GM11168 (cell line): ENCODE results near the gene NGF.
"Not testable (repeated sequence)": the region's sequence is repeated elsewhere in the genome, so short reads cannot be mapped to it uniquely, and the experiment has no call there.

ENCODE experiments used
- in situ Hi-C: fragments of 300-500 bp; cut with MboI; formaldehyde crosslinking; loops from one replicate; pipeline ENCODE4 v1.12.0; 2022; ENCODE audit warnings: low sequenced_read_pairs; ENCODE audit not compliant: unreplicated experiment

The NGF gene

DNA sequence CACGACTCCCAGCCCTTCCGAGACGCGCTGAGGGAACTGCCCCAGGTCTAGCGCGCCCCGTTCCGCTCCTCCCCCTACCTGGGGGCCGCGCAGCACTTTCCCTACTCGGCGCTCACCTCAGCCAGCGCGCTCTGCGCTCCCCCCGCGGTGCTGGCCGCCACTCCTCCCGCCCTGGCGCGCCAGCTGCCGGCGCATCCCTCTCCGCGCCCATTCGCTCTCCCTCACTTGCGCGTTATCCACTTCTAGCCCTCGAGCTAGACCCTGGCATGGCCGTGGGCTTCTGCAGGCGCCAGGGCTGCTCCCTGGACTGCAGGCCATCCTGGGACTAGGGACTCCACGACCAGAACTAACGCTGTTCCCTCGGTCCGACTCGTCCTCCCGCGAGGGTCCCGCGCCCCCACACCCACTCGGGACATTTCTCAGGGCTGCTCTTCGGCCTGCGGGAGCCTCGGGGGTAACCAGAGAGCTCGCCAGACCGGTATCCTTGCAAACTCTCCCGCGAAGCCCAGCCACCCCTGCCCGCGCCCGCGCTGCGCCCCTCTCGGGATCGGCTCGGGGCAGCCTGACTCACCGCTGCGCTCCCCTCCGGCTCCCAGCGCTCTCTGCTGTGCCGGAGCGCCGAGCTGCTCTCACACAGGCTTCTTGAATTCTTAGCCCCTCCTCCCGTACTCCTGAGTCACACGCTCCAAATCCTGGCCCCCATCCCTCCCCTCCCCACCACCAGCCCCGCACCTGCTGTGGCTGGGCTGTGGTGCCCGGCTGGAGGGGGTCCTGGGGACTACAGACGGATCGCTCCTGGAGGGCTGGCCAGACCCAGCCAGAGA lies at the start of gene NGF:
NGF (minus strand) TSS at position 617 of the 824 bp plus-strand sequence. CDS start 51,454 bp downstream, outside the sequence.
- in situ Hi-C loops: no loop called here

DNA sequence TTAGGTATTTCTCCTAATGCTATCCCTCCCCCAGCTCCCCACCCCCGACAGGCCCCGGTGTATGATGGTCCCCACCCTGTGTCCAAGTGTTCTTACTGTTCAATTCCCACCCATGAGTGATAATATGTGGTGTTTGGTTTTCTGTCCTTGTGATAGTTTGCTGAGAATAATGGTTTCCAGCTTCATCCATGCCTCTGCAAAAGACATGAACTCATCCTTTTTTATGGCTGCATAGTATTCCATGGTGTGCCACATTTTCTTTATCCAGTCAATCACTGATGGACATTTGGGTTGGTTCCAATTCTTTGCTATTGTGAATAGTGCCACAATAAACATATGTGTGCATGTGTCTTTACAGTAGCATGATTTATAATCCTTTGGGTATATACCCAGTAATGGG lies 45.4 kb upstream of the NGF start:
- in situ Hi-C loops: not testable (repeated sequence)

DNA sequence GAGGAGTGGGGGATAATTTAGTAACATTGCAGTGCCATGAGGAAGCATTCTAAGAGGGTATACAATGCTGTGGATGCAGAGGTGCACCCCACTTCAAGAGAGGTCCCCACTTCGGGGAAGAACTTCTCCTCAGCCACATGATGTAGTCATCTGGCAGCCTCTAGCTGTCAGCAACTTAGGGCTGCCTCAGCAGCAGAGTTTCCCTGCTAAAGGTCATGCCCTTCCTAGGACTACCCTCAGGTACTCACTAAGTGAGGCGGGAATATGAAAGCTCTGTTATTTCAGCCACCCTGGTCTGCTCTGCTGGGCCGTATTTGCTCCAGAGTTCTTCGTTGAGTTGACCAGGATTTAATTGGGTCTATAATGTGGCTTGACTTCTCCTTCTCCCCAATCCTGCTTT lies 41.9 kb upstream of the NGF start:
- in situ Hi-C loops: no loop called here

DNA sequence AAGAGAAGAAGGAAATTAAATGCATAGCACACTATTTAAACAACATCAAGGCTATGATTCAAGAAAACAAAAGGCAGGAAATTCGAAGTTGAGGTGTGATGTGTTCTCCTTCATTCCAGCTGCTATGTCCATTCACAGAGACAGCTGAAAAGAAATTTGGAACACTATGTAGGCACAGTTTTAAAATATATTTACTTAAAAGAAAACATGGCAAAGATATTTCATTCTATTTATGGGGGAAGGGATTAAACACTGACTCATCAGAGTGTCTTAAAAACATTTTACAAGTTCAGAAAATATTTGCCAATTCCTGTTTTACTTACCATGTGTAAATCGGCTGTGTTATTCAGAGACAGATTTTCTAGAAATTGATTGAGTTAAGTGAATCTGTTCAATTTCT lies 39.4 kb upstream of the NGF start:
- in situ Hi-C loops: no loop called here

DNA sequence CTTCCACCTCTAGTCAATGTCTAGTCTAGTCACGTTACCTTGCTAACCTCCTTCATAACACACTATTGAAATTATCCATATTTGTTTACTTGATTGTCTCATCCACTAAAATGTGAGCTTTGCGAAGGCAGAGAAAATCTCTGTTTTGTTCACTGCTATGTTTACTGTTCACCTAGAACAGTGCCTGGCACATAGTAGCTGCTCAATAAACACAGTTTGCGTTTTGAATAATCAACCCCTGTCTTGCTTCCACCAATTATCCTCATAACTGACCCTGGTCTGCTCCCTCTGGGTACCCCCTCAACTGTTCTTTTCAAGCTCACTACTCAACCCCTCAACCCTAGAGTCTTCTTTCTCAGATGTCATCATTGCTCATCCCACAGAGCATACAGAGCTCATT lies 36.5 kb upstream of the NGF start:
- in situ Hi-C loops: no loop called here

DNA sequence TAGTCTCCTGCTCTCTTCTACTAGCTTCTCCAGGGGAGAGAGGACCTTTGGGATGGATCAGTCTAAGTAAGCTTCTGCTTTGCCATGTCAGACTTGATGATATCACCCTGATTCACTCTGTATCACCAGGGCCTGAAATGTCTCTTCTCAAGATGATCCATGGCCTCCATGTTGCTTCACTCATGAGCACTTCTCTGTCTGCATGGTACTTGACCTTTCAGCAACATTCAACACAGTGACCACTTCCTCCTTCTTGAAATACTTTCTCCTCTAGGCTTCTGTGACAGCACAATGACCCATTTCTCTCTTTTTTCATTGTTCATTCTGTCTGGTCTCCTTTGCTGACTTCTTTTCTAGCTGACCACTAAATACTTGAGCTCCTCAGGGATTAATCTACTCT lies 35.3 kb upstream of the NGF start:
- in situ Hi-C loops: no loop called here

DNA sequence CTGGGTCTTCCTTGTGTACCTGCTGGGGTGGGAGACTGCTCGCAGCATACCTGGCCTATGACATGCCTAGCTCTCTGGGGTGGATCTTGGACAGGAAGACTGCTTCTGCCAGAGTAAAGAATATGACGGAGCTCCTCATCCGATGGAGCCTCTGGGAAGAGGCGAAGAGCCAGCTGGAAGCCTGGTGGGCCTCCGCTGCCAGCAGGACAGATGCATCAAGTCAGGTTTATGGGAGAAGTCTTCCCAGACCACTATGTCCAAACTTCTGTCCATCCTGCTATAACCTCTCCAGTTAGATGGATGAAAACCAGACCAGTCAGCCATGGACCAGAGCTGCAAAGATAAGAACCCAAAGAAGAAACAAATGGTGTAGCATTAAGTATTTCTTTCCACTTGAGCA lies 27.7 kb upstream of the NGF start:
- in situ Hi-C loops: no loop called here

DNA sequence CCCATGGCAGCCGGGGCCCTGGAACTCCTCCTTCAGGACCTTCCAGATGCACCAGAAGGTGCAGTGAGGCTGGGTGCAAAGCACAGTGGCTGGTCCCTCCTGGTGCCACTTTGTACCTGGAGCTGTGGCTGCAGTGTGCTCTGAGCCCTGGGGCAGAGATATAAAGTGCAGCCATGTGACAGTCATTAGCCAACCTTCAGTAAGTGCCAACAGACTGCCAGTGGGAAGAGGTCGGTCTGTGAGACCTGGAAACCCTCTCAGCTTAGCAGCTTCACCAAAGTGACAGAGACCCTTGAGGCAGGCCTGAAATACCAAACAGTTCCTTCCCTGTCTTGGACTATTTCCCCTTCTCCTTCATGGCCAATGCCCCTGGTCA lies 26.7 kb upstream of the NGF start:
- in situ Hi-C loops: no loop called here

DNA sequence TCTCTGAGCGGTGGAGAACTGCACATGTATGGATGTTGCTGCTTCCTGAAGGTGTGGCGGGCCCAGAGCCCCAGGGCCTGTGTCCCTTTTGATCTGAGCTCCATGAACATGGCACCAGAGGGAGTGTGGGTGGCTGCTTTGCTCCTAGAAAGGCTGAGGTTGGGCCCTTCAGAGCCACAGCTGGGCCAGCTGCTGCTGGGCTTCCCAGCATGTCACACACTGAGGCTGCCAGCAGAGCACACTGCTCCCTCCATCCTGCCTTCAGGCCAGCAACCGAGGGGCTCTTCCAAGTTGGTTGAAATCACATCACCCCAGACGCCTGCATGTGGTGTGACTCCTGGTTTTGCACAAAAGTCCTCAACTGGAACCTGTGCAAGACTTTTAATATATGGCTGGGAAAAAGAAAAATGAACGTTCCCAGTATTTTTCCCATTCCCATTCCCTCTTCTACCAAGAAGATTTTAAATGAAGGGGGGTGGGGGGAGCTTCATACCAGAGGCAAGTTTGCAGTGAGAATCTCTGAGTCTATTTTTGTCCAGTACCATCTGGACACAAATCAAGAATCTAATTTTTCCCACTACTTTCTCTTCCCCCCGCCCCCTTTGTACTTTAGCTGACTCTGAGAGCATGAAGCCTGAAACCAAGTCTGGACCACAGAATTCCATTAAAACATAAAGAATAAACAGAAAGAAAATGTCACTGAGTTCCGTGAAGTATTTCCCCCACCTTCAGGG lies 26.2 kb upstream of the NGF start:
- in situ Hi-C loops: no loop called here

DNA sequence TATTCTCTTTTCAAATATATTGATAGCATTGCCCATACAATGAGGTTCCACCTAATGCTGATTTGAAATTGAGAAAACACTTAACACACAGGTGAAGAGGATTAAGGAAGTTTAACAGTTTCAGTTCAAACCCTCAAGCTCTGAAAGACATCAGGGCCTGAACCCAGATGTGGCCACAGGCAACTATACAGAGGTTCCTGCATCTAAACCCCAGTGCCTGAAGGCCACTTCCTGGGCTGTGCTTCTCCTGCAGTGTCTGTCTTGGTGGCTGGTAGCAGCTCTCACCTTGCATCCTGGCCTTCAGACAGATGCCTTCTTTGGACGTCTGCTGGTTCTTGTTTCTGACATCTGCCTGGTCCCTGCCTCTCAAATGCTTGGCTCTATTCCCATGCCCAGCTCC lies 25.1 kb upstream of the NGF start:
- in situ Hi-C loops: no loop called here

DNA sequence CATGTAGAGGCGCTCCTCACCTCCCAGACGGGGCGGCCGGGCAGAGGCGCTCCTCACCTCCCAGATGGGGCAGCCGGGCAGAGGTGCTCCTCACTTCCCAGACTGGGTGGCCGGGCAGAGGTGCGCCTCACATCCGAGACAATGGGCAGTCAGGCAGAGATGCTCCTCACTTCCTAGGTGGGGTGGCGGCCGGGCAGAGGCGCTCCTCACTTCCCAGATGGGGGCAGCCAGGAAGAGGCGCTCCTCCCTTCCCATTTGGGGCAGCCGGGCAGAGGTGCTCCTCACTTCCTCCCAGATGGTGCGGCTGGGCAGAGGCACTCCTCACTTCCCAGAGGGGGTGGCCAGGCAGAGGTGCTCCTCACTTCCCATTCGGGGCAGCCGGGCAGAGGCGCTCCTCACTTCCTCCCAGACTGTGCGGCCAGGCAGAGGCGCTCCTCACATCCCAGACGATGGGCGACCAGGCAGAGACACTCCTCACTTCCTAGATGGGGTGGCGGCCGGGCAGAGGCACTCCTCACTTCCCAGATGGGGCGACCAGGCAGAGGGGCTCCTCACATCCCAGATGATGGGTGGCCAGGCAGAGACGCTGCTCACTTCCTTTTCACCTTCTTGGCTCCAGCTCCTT lies 22.6 kb upstream of the NGF start:
- in situ Hi-C loops: not testable (repeated sequence)

DNA sequence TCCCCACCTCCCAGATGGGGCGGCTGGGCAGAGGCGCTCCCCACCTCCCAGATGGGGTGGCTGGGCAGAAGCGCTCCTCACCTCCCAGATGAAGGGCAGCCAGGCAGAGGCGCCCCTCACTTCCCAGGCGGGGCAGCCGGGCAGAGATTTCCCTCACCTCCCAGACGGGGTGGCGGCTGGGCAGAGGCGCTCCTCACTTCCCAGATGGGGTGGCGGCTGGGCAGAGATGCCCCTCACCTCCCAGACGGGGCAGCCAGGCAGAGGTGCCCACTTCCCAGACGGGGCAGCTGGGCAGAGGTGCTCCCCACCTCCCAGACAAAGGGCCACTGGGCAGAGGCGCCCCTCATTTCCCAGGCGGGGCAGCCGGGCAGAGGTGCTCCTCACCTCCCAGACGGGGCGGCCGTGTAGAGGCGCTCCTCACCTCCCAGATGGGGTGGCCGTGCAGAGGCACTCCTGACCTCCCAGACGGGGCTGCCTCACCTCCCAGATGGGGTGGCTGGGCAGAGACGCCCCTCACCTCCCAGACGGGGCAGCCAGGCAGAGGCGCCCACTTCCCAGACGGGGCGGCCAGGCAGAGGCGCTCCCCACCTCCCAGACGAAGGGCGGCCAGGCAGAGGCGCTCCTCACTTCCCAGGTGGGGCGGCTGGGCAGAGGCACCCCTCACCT lies 21.9 kb upstream of the NGF start:
- in situ Hi-C loops: not testable (repeated sequence)

DNA sequence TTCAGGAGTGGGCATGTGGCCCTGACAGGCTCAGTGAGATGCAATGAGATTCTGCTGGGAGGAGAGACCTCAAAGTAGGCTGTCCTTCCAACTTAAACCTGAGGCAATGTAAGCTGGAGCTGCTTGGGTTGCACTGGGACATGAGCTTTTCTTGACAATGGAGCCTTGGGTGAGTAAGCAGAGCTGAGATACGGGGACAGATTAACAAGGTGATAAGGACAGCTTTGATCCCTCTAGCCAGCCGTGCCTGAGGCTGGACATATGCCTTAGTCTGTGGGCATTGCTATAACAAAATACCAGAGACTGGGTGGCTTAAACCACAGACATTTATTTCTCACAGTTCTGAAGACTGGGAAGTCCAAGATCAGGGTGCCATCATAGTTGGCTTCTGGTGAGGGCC lies 18.3 kb upstream of the NGF start:
- in situ Hi-C loops: no loop called here

DNA sequence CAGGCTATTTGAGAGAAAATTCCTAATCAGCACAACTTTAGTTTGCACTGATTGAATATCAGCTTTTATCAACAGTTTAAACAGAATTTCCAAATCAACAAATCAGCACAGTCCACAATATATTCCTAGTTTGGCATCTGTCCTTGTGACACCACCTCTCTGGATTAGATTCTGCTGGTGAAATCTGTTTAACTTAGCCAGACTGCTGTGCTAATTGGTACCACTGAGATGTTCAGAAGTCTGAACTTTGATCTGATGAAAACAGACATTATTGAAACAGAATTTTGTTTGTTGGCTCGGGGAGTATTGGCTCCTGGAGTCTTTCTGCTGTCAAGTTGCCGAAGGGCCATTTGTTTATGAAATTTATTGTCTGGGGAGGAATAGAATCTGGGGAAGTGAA lies 17.0 kb upstream of the NGF start:
- in situ Hi-C loops: no loop called here

DNA sequence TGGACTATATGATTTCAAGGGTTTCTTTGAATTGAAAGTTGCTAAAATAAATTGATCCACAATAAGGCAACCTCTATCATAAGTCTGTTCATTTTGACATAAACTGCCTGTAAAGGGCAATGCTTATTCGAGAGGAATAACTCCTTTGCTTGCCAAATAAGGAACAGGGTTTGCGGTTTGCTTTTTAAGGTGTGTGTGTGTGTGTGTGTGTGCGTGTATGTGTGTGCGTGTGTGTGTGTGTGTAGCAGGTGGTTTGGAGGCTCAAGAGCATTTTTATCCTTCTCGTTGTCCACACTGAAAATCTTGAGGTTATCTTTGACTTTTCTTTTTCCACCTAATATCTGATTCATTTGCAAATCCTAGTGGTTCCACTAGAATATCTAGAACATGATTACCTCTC lies 13.1 kb upstream of the NGF start:
- in situ Hi-C loops: no loop called here

DNA sequence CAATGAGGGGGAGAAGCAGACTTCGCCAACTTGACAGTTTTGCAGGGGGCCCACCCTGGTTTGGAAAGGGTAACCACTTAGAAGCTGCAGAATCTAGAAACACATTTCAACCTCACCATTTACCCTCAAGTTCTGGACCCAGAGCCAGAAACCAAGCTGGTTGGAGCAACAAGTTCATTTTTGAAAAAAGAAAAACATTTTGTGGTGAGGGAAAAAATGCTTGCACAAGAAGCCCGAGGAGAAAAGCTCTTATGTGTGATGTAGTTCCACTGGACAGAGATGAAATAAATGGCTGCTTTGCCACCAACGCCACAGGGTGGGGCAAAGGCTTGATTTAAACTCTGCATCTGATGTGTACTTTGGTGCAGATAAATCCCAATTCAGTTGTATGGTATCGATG lies 10.6 kb upstream of the NGF start:
- in situ Hi-C loops: no loop called here

DNA sequence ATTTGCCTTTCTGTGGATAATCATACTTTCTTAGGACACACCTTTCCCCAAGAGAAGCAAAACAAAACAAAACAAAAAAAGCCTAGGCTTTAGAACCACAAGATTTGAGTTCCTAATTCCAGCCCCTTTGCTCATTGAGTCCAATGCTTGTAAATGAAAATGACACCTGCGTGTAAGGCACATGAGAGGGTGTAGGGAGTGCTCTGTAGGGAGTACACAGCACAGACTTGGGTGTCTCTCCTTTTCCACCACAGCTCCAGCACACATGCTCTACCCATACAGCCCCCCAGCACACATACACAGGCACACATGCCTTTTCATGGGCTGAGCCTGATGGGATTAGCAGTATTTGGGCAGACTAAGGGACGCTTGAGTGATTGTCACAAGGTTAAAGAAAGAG lies 9.2 kb upstream of the NGF start:
- in situ Hi-C loops: no loop called here

DNA sequence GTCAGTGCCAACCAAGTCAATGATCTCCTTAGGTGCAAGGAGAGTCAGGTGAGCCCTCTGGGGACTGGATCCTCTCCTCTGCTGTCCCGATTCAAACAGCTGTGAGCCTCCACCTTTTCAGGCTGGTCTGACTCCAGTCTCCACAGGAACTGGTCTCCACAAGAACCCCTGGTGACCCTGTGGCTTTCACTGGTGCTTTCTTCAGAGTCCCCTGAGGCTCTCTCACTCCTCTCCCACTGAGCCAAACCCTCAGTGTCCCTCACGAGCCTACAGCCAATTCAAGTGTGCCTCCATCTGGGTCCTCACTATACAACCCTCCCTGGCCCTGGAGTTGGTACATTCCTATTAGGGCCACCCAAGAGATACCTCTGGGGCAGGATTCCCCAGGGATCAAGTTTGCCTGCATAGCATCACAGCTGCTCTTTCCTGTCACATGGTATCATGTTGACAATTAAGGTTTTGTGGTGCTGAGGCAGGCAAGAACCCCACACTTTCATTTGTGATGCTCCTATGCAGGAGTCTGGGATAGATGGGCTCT lies 5.2 kb upstream of the NGF start:
- in situ Hi-C loops: no loop called here

DNA sequence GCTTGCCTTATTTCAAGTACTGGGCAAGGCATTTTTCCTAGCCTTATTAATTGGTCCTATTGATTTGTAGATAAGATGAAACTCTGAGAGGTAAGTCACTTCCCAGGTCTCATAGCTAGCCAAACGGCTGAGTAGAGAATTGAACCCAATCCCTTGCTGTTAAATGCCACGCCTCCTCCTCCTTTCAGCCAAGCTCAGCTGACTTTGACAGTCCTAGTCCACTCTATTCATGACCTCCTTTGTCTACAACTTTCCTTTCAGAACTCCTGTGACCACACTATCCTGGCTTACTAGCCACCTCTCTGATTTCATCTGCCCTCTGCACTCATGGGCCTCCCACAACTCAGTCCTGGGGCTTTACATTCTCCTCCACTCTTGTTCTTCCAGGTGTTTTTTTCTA lies 3.9 kb upstream of the NGF start:
- in situ Hi-C loops: no loop called here

DNA sequence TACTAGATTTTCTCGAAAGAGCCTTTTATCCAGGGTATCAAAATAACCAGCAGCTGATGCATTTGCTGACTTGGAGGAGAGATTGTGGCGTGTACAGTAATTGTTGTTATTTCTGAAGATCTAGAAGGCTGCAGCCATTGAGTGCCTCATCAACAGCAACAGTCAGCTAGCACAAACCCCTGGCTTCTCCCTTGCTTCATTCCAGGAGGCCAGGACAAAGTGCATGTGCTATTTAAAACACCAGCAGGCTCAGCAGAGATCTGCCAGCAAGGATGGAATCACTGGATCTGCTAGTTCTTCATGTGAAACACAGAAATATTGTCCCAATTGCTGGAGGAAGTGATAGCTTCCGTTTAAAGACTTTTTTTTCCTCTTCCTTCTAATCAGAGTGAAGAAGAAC lies 2.8 kb upstream of the NGF start:
- in situ Hi-C loops: no loop called here

DNA sequence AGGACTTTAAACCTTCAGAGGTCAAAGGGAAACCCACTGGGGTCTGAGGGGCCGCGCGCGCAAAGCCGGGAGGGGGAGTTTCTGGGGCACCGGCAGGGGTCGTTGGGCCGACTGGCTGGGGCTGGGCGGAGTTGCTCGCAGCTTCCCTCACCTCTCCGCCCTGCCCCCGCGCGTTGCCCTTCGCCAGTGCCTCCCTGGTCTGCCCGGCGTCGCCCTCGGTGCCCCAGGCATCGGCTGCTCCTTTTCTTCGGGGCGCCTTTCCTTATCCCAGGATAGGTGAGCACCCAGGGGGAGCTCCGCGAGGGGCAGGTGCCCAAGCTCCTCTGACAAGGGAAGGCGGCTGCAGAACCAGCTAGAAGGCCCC lies 390 bp upstream of the NGF start:
- in situ Hi-C loops: no loop called here
